Breast epithelium (tissue), 3 donors: ENCODE measurements around the gene GNAQ.

Experiments
- POLR2A ChIP-seq: fragments of 450-650 bp; IDR thresholded peaks from one replicate; pipeline ENCODE4 v1.6.1; 2016; ENCODE audit warnings: antibody characterized with exemption, mild to moderate bottlenecking, moderate library complexity
- POLR2AphosphoS5 ChIP-seq, 3 donors: sonication (generic); formaldehyde crosslinking; IDR thresholded peaks; one replicate each; pipeline ENCODE4 v1.6.1; 2017; ENCODE audit warnings: antibody characterized with exemption in 3 of 3

DNA sequence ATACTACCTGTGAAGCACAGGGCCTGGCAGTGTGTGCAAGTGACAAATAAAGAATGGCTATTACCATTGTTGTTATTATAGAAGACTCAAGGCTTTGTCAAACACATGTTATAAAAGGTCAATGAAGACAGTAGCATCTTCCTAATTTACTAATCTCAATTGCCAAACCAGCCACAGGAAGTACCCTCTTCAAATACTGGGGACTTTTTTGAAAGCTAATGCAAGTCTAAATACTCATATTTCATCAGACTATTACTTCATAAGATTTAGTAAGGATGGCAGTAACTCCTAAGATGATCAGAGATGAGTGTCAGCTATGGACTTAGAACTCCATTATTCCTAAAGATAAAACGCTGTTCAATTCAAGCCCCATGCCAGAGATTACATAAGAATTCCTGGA is 43.0 kb downstream of the GNAQ start:
- TF ChIP-seq POLR2A = no peak
- TF ChIP-seq POLR2AphosphoS5 (IDR thresholded peaks at IDR 0.05) = no peak
